Heart left ventricle (tissue), 13 donors: ENCODE measurements around the gene FBXL22.

Experiments
- CTCF ChIP-seq, 12 donors: fragments of 200-600 bp; sonication (generic) in 4 of 12; IDR thresholded peaks; one replicate each; pipeline versions ENCODE4 v1.5.0 to v1.8.0; 2018 to 2022; ENCODE audit warnings: antibody characterized with exemption in 12 of 12, mild to moderate bottlenecking in 5 of 12
- POLR2A ChIP-seq, 2 donors: fragments of 450-650 bp; IDR thresholded peaks; one replicate each; pipeline ENCODE4 v1.6.1; 2017; ENCODE audit warnings: antibody characterized with exemption in 2 of 2, mild to moderate bottlenecking in 2 of 2, moderate library complexity in 2 of 2
- donor health status: ischemic (EF 13 %, LVEDD 7.1; RV severe dilation, severe dysfunction).
- donor health status: DM: no; HTN: yes; CAD: no.
- donor health status: DM: no; HTN: no; CAD: no.
- donor health status: ischemic (EF 25% LVEDD 6.9; RV normal size, moderate dysfunction).
- donor health status: ischemic (EF 25% LVEDD 5.7; RV mildly dilated, moderate dysfunction).
- donor health status: ischemic (EF 35%, LVEDD 5.7; RV mildly dilated, moderate dysfunction).
- donor health status: nonischemic (EF 11% LVEDD 7.7; RV severe dilation, severe dysfunction).
- donor health status: DM: yes; HTN: yes; CAD: no.
- donor health status: PGD.
- donor health status: ischemic (EF 29% LVEDD 5.4; RV normal size, mild dysfunction).
- donor health status: nonischemic (EF 23%, LVEDD 6.1; RV moderate dilation, normal function).

- TF ChIP-seq CTCF (IDR thresholded peaks at IDR 0.05) (no peak), POLR2A (IDR thresholded peaks at IDR 0.05) (no peak)
These were observed 41.7 kb upstream of the FBXL22 start for GRCh38 chr15:63555507-63555906.
